HCT116 (cell line): ENCODE measurements around the gene ABCD1.
"Not testable (repeated sequence)": the region's sequence is repeated elsewhere in the genome, so short reads cannot be mapped to it uniquely, and the experiment has no call there.

Experiments
- ATF3 ChIP-seq: IDR thresholded peaks from 2 replicates; pipeline ENCODE4 v1.6.1; 2012
- ELF1 ChIP-seq: IDR thresholded peaks from 2 replicates; pipeline ENCODE4 v1.6.1; 2012; ENCODE audit warnings: low read depth, borderline replicate concordance
- EZH2 ChIP-seq: fragments of 200-600 bp; sonication (generic); IDR thresholded peaks from 2 replicates; pipeline ENCODE4 v1.6.1; 2017; ENCODE audit warnings: antibody characterized with exemption, mixed run types
- EZH2phosphoT487 ChIP-seq: fragments of 200-600 bp; IDR thresholded peaks from 2 replicates; pipeline ENCODE4 v1.6.1; 2018; ENCODE audit warnings: antibody characterized with exemption, borderline replicate concordance
- JUND ChIP-seq: IDR thresholded peaks from 2 replicates; pipeline ENCODE4 v1.6.1; 2012
- POLR2A ChIP-seq: IDR thresholded peaks from 2 replicates; pipeline ENCODE4 v1.7.0; 2011; ENCODE audit warnings: borderline replicate concordance; ENCODE audit not compliant: insufficient read depth, insufficient read length; ENCODE audit errors: extremely low read depth
- POLR2AphosphoS5 ChIP-seq: IDR thresholded peaks from 2 replicates; pipeline ENCODE4 v1.6.1; 2011; ENCODE audit warnings: mild to moderate bottlenecking, low read depth, low read length, moderate library complexity
- SIN3A ChIP-seq: IDR thresholded peaks from 2 replicates; pipeline ENCODE4 v1.6.1; 2012; ENCODE audit warnings: low read depth
- SRF ChIP-seq: IDR thresholded peaks from 2 replicates; pipeline ENCODE4 v1.6.1; 2012; ENCODE audit warnings: low read depth
- ZBTB33 ChIP-seq: IDR thresholded peaks from 2 replicates; pipeline ENCODE4 v1.6.1; 2011; ENCODE audit warnings: mild to moderate bottlenecking, low read length, moderate library complexity; ENCODE audit not compliant: insufficient replicate concordance; ENCODE audit errors: extremely low read depth
- ZNF274 ChIP-seq: fragments of 200-500 bp; sonication (Bioruptor generic); IDR thresholded peaks from 2 replicates; pipeline ENCODE4 v1.6.1; 2014; ENCODE audit warnings: mild to moderate bottlenecking, low read depth, low read length, inconsistent platforms
- TF ChIP-seq, protein P1 (sequence below): IDR thresholded peaks from 2 replicates; pipeline ENCODE4 v1.6.1; 2012; ENCODE audit warnings: low read depth
- TF ChIP-seq, protein P2 (sequence below), 3 experiments: fragments of 200-600 bp in 1 of 3; sonication (generic) in 1 of 3; IDR thresholded peaks in 2 of 3; conservative IDR thresholded peaks in 1 of 3; 2 replicates each; pipeline ENCODE4 v1.5.1; 2012 to 2017; ENCODE audit warnings: low read depth in 2 of 3, low read length in 2 of 3, antibody characterized with exemption in 1 of 3, borderline replicate concordance in 1 of 3, control low read depth in 1 of 3, mild to moderate bottlenecking in 1 of 3, mixed read lengths in 1 of 3, mixed run types in 1 of 3, moderate library complexity in 1 of 3; ENCODE audit not compliant: insufficient read depth in 1 of 3
- TF ChIP-seq, protein P3 (sequence below): IDR thresholded peaks from 2 replicates; pipeline ENCODE4 v1.6.1; 2012

GRCh38 chrX:153705403-153706060 is 19.1 kb upstream of the ABCD1 start:
- TF ChIP-seq ZNF274, POLR2A, SRF, EZH2, SIN3A, ELF1, ZBTB33, JUND, EZH2phosphoT487, POLR2AphosphoS5, ATF3: not testable (repeated sequence)
- TF ChIP-seq, protein P1, sequence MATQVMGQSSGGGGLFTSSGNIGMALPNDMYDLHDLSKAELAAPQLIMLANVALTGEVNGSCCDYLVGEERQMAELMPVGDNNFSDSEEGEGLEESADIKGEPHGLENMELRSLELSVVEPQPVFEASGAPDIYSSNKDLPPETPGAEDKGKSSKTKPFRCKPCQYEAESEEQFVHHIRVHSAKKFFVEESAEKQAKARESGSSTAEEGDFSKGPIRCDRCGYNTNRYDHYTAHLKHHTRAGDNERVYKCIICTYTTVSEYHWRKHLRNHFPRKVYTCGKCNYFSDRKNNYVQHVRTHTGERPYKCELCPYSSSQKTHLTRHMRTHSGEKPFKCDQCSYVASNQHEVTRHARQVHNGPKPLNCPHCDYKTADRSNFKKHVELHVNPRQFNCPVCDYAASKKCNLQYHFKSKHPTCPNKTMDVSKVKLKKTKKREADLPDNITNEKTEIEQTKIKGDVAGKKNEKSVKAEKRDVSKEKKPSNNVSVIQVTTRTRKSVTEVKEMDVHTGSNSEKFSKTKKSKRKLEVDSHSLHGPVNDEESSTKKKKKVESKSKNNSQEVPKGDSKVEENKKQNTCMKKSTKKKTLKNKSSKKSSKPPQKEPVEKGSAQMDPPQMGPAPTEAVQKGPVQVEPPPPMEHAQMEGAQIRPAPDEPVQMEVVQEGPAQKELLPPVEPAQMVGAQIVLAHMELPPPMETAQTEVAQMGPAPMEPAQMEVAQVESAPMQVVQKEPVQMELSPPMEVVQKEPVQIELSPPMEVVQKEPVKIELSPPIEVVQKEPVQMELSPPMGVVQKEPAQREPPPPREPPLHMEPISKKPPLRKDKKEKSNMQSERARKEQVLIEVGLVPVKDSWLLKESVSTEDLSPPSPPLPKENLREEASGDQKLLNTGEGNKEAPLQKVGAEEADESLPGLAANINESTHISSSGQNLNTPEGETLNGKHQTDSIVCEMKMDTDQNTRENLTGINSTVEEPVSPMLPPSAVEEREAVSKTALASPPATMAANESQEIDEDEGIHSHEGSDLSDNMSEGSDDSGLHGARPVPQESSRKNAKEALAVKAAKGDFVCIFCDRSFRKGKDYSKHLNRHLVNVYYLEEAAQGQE: not testable (repeated sequence)
- TF ChIP-seq, protein P2, sequence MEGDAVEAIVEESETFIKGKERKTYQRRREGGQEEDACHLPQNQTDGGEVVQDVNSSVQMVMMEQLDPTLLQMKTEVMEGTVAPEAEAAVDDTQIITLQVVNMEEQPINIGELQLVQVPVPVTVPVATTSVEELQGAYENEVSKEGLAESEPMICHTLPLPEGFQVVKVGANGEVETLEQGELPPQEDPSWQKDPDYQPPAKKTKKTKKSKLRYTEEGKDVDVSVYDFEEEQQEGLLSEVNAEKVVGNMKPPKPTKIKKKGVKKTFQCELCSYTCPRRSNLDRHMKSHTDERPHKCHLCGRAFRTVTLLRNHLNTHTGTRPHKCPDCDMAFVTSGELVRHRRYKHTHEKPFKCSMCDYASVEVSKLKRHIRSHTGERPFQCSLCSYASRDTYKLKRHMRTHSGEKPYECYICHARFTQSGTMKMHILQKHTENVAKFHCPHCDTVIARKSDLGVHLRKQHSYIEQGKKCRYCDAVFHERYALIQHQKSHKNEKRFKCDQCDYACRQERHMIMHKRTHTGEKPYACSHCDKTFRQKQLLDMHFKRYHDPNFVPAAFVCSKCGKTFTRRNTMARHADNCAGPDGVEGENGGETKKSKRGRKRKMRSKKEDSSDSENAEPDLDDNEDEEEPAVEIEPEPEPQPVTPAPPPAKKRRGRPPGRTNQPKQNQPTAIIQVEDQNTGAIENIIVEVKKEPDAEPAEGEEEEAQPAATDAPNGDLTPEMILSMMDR (IDR thresholded peaks at IDR 0.05 in 2 of 3, conservative IDR thresholded peaks at IDR 0.05 in 1 of 3; ENCODE audit: borderline replicate concordance in 1 of 3, insufficient read depth in 1 of 3, low read depth in 2 of 3, low read length in 2 of 3): not testable (repeated sequence)
- TF ChIP-seq, protein P3, sequence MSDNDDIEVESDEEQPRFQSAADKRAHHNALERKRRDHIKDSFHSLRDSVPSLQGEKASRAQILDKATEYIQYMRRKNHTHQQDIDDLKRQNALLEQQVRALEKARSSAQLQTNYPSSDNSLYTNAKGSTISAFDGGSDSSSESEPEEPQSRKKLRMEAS: not testable (repeated sequence)
